Measurements from ENCODE around the gene CCND2.

- TF ChIP-seq CTCF (IDR thresholded peaks at IDR 0.05; ENCODE audit: poor library complexity) (no peak), EZH2 (IDR thresholded peaks at IDR 0.05; ENCODE audit: borderline replicate concordance) (no peak)
Measured at GRCh38 chr12:4227046-4227445, 46.5 kb upstream of the CCND2 start.

Measured in hepatocyte (in vitro differentiated cells).